ENCODE results near the gene VGLL4. TPM values are rescaled to one million over a fixed set of nuclear protein-coding genes. Genes with fewer than 3 reads are reported as not detected.

VGLL4 gene, protein sequence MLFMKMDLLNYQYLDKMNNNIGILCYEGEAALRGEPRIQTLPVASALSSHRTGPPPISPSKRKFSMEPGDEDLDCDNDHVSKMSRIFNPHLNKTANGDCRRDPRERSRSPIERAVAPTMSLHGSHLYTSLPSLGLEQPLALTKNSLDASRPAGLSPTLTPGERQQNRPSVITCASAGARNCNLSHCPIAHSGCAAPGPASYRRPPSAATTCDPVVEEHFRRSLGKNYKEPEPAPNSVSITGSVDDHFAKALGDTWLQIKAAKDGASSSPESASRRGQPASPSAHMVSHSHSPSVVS
- 61.0 and 62.2 TPM in 2 replicates for total RNA-seq

DNA sequence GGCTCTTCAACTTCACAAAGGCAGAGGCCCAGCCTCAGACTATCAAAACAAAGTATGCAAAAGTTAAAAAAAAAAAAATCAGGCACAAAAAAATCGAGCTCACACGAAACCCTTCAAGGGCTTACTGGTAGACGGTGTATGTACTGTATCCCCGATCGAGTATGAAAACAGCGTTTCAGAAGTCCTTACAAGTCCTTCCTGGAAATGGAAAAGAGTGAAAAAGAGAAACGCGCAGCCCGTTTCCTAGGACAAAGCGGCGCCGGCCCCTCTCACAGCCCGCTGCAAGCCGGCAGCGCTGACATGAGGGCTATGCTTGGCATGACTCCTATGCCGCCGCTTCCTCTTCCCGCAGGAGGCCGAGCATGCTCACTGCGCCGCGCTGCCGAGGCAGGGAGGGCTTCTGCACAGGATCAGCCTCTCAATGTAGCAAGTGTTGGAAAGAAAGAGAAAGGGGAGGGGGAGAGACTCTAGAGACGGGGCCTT lies at the start of gene VGLL4:
VGLL4 (minus strand) TSS at position 311 of the 483 bp plus-strand sequence. CDS start 397 bp downstream, outside the sequence.

Small RNA genes within 50 kb of the gene (small RNA-seq; reads per million reads assigned to genes)
- gene AC022001.1 (ENCODE audit: low replicate concordance): not detected

Other genes with a start within 250 kb of the VGLL4 start
- 8.3 and 10.2 TPM in 2 replicates for gene TAMM41, start 203.0 kb upstream of the VGLL4 start, total RNA-seq

Measured in placental pericyte (primary cell).